Lower leg skin (tissue), 3 donors: ENCODE measurements around the gene PPCDC.

Experiments
- CTCF ChIP-seq, 3 donors: fragments of 450-650 bp; IDR thresholded peaks; one replicate each; pipeline ENCODE4 v1.5.1; 2016; ENCODE audit warnings: antibody characterized with exemption in 3 of 3, mild to moderate bottlenecking in 3 of 3, moderate library complexity in 2 of 3
- POLR2A ChIP-seq, 2 donors: fragments of 450-650 bp; IDR thresholded peaks; one replicate each; pipeline ENCODE4 v1.6.1; 2016 to 2017; ENCODE audit warnings: antibody characterized with exemption in 2 of 2, mild to moderate bottlenecking in 1 of 2, moderate library complexity in 1 of 2

DNA sequence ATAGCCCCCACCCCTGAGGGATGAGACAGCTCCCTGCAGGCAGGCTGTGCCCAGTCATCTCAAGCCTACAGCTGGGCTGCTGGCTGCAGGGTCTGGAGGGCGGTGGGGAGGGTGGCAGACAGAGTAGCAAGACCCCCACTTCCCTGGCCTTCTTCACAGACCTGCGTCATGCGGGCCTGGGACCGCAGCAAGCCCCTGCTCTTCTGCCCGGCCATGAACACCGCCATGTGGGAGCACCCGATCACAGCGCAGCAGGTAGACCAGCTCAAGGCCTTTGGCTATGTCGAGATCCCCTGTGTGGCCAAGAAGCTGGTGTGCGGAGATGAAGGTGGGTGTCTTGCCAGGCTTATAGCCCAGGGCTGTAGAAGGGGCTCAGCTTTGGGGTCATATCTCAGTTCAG is 25.0 kb downstream of the PPCDC start:
- no peak for TF ChIP-seq POLR2A (IDR thresholded peaks at IDR 0.05)
- TF ChIP-seq CTCF (IDR thresholded peaks at IDR 0.05) = no peak
